Hematopoietic multipotent progenitor cell treated with erythropoietin and hydrocortisone succinate and interleukin-3 and kit ligand, for 15 days (in vitro differentiated cells): ENCODE results near the gene ROBO1.

Source experiments
- DNase-seq: peaks from one replicate; pipeline ENCODE4 v3.0.0-alpha.2; 2015; ENCODE audit warnings: low spot score

The ROBO1 gene

GRCh38 chr3:79162653-79163052, 605.1 kb downstream of the ROBO1 start:
- no peak for DNase-seq

- DNase-seq: no peak
Measured at GRCh38 chr3:79161941-79162340, 605.9 kb downstream of the ROBO1 start.

- DNase-seq: no peak
Measured at GRCh38 chr3:79160421-79160820, 607.4 kb downstream of the ROBO1 start.

GRCh38 chr3:79159736-79160135, 608.1 kb downstream of the ROBO1 start:
- no peak for DNase-seq

- DNase-seq: no peak
Measured at GRCh38 chr3:79157191-79157590, 610.6 kb downstream of the ROBO1 start.

- no peak for DNase-seq
Measured at GRCh38 chr3:79154865-79155264, 612.9 kb downstream of the ROBO1 start.

GRCh38 chr3:79148786-79149185, 619.0 kb downstream of the ROBO1 start:
- no peak for DNase-seq

GRCh38 chr3:79146024-79146423, 621.8 kb downstream of the ROBO1 start:
- DNase-seq: no peak

GRCh38 chr3:79140708-79141107, 627.1 kb downstream of the ROBO1 start:
- DNase-seq: no peak

- no peak for DNase-seq
Measured at GRCh38 chr3:79139395-79140068, 628.3 kb downstream of the ROBO1 start.

- DNase-seq: no peak
Measured at GRCh38 chr3:79125313-79125984, 642.3 kb downstream of the ROBO1 start.

GRCh38 chr3:79115458-79115857, 652.3 kb downstream of the ROBO1 start:
- no peak for DNase-seq

- DNase-seq: no peak
Measured at GRCh38 chr3:79113876-79114275, 653.9 kb downstream of the ROBO1 start.

- no peak for DNase-seq
Measured at GRCh38 chr3:79111375-79112052, 656.3 kb downstream of the ROBO1 start.

GRCh38 chr3:79109754-79110153, 658.0 kb downstream of the ROBO1 start:
- DNase-seq: no peak

GRCh38 chr3:79103307-79103706, 664.5 kb downstream of the ROBO1 start:
- no peak for DNase-seq

- DNase-seq: no peak
Measured at GRCh38 chr3:79097964-79098660, 669.7 kb downstream of the ROBO1 start.

GRCh38 chr3:79094654-79095053, 673.1 kb downstream of the ROBO1 start:
- no peak for DNase-seq

- DNase-seq: peak; percentile 3
Measured at GRCh38 chr3:79086514-79086913, 681.3 kb downstream of the ROBO1 start.

- no peak for DNase-seq
Measured at GRCh38 chr3:79085171-79085570, 682.6 kb downstream of the ROBO1 start.

- no peak for DNase-seq
Measured at GRCh38 chr3:79081335-79081734, 686.5 kb downstream of the ROBO1 start.

GRCh38 chr3:79074558-79074957, 693.2 kb downstream of the ROBO1 start:
- DNase-seq: no peak

GRCh38 chr3:79067734-79068133, 700.1 kb downstream of the ROBO1 start:
- no peak for DNase-seq
